Lower leg skin (tissue), 3 donors: ENCODE data around the gene CCDC92.

Source experiments
- CTCF ChIP-seq, 3 donors: fragments of 450-650 bp; IDR thresholded peaks; one replicate each; pipeline ENCODE4 v1.5.1; 2016; ENCODE audit warnings: antibody characterized with exemption in 3 of 3, mild to moderate bottlenecking in 3 of 3, moderate library complexity in 2 of 3
- POLR2A ChIP-seq, 2 donors: fragments of 450-650 bp; IDR thresholded peaks; one replicate each; pipeline ENCODE4 v1.6.1; 2016 to 2017; ENCODE audit warnings: antibody characterized with exemption in 2 of 2, mild to moderate bottlenecking in 1 of 2, moderate library complexity in 1 of 2

- TF ChIP-seq POLR2A (IDR thresholded peaks at IDR 0.05) (no peak), CTCF (IDR thresholded peaks at IDR 0.05) (no peak)
These were observed 30.0 kb upstream of the CCDC92 start for GRCh38 chr12:124002654-124003053.
